OCI-LY1 (cell line): Measurements from ENCODE around the gene HAUS8.

Experiments used
- CTCF ChIP-seq: fragments of 200-600 bp; sonication (generic), shearing (Covaris generic); IDR thresholded peaks from 2 replicates; pipeline ENCODE4 v1.5.1; 2017; ENCODE audit warnings: mild to moderate bottlenecking, antibody characterized with exemption, low read length, moderate library complexity, mixed read lengths
- EZH2 ChIP-seq: fragments of 200-600 bp; sonication (generic), shearing (Covaris generic); IDR thresholded peaks from 2 replicates; pipeline ENCODE4 v1.8.0; 2017; ENCODE audit warnings: borderline replicate concordance, mixed run types, mild to moderate bottlenecking, antibody characterized with exemption, low read length, moderate library complexity, mixed read lengths

GRCh38 chr19:17061691-17062090 lies 13.6 kb downstream of the HAUS8 start:
- no peak for TF ChIP-seq CTCF
- no peak for TF ChIP-seq EZH2
